Mesodermal cell (in vitro differentiated cells): Measurements from ENCODE around the gene CNKSR3.
A peak's percentile ranks its signal among the peaks of the same experiment; 100 is the strongest.

ENCODE experiments used
- H3K27ac ChIP-seq: 2 replicates; pipeline ENCODE4 v1.7.0; 2013; ENCODE audit warnings: mild to moderate bottlenecking, low read depth, low read length, moderate library complexity; ENCODE audit not compliant: severe bottlenecking
- H3K36me3 ChIP-seq: 2 replicates; pipeline ENCODE4 v1.7.1; 2013; ENCODE audit warnings: mild to moderate bottlenecking, low read length, moderate library complexity; ENCODE audit not compliant: control insufficient read depth, insufficient read depth
- H3K4me1 ChIP-seq: one replicate; pipeline ENCODE4 v1.7.1; 2013; ENCODE audit warnings: mild to moderate bottlenecking, low read length; ENCODE audit not compliant: insufficient read depth, control insufficient read depth, poor library complexity, severe bottlenecking
- H3K4me3 ChIP-seq: 2 replicates; pipeline ENCODE4 v1.7.0; 2013; ENCODE audit warnings: low read length, control low read depth, mild to moderate bottlenecking; ENCODE audit not compliant: insufficient read depth, poor library complexity, severe bottlenecking; ENCODE audit errors: extremely low read depth
- H3K9me3 ChIP-seq: 2 replicates; pipeline ENCODE4 v1.7.1; 2013; ENCODE audit warnings: mild to moderate bottlenecking, low read length, moderate library complexity; ENCODE audit not compliant: control insufficient read depth
- WGBS, 2 experiments: methylation state at CpG; one replicate each; pipeline ENCODE4 v1.1.5; 2013; ENCODE audit warnings: missing lambda C conversion rate in 2 of 2; ENCODE audit not compliant: insufficient coverage in 2 of 2; 5-methylcytosine and 5-hydroxymethylcytosine counted together

Gene CNKSR3

DNA sequence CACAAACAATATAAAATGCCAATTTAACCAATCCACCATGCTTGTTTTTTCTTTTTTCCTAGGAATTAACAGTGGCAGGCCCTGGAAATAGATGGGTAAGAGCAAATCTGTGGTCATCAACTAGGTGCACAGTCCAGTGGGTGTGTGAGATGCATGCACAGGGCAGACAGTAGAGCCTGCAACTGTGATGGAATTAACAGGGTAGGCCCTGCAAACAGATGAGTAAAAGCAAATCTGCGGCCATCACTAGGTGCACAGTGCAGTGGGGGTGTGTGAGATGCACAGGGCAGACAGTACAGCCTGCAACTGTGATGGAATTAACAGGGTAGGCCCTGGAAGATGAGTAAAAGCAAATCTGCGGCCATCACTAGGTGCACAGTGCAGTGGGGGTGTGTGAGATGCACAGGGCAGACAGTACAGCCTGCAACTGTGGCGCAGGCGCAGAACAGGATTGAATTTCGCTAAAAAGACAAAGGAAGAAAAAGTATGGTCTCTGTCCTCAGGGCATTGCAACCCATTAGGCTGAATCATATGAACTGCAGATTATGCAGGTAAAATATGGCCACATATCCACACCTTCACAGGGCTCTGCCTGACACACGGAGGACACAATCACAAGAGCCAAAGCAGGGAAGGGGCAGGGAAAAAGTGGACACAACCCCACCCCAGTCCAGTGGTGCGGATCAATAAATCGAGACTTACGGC lies 112.8 kb downstream of the CNKSR3 start:
- Histone ChIP-seq H3K9me3 (no peaks in the 10 kb centered on the region), H3K4me3 (no peak overlapping the region), H3K36me3 (peaks cover 10% of the 10 kb centered on the region), H3K27ac (no peak overlapping the region), H3K4me1 (peaks cover 12% of the 10 kb centered on the region)
- WGBS, 2 experiments: 89 to 99% methylated on average over 9 of the region's 9 CpGs

DNA sequence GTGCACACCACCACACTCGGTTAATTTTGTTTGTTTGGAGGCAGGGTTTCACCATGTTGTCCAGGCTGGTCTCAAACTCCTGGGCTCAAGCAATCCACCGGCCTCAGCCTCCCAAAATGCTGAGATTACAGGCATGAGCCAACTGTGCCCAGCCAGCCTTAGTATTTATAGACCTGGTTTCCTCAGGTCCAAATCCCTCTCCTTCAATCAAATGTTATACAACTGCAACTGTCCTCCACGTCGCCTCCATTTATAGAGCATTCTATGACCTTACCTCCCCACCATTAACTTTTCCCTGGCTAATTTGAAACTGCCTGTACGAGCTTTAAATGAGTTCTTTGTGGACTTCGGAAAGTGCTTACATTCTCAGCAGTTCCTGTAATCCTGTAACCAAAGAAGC lies 114.6 kb downstream of the CNKSR3 start:
- WGBS, 2 experiments: 90 to 98% methylated on average over 4 to 5 of the region's 6 CpGs
- Histone ChIP-seq H3K4me3 (no peak overlapping the region), H3K9me3 (no peaks in the 10 kb centered on the region), H3K4me1 (peaks cover 12% of the 10 kb centered on the region), H3K36me3 (peaks cover 3% of the 10 kb centered on the region), H3K27ac (no peak overlapping the region)

DNA sequence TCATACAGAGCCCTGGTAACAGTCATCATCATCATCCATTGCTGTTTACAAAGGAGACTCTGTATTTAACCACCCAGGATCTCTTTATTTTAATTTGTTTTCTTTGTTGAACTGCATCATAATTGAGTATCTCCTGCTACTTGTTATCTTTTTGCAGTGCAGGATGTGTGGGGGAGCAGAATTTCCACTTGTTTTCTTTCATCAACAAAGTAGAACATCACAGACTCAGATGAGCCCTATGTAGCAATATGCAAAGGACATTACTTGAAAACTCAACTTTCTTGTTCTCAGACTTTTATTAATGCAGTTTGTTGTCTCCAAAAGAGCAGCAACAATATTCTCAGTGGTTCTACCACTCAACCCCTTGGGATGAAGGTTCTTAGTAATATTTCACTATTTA lies 115.2 kb downstream of the CNKSR3 start:
- no peaks in the 10 kb centered on the region for H3K9me3 ChIP-seq
- H3K4me3 ChIP-seq: no peak overlapping the region
- H3K27ac ChIP-seq: no peak overlapping the region
- H3K4me1 ChIP-seq: peaks cover 12% of the 10 kb centered on the region
- peaks cover 3% of the 10 kb centered on the region for H3K36me3 ChIP-seq

DNA sequence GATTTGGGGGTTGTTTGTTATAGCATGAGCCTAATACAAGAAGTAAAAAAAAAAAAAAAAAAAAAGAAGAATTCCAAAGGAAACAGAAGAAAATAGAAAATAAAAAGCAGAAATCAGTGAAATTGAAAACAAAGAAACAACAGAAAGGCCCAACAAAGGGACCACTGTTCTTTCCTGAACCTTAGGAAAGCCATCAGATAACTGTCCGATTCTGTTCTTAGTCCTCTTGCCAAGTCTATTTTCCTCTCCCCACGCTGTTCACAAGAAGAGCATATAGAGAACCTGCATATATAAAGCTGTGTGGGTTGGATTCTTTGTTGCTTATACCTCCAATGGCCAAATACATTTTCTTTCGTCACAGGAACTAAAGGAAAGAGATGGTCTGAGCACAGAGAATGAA lies 115.9 kb downstream of the CNKSR3 start:
- H3K9me3 ChIP-seq: no peaks in the 10 kb centered on the region
- H3K27ac ChIP-seq: no peak overlapping the region
- no peak overlapping the region for H3K4me3 ChIP-seq
- peaks cover 7% of the 10 kb centered on the region for H3K4me1 ChIP-seq
- 93 to 100% methylated on average over 1 to 2 of the region's 3 CpGs for WGBS, 2 experiments
- H3K36me3 ChIP-seq: peaks cover 3% of the 10 kb centered on the region

DNA sequence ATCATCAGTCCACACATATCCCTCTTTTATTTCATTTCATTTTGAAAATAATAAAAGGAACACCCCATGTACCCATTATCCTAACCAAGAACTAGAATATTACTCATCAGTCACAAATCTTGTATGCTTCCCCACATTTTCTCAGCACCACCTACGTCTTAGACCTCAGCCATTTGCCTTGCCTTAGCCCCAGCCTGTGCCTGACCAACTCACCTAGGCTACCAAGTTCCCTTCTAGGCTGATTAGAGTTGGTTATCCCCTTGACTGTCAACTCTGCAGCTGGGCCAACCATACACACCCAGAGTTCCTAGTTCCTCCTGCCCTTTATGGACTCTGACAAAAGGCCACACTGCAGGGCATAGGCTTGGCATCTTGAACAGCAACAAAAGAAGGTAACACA lies 120.5 kb downstream of the CNKSR3 start:
- Histone ChIP-seq H3K4me1 (peaks cover 8% of the 10 kb centered on the region), H3K9me3 (peaks cover 9% of the 10 kb centered on the region), H3K36me3 (no peaks in the 10 kb centered on the region), H3K4me3 (no peak overlapping the region), H3K27ac (no peak overlapping the region)
- WGBS, 2 experiments: 89 to 91% methylated on average over 1 of the region's 1 CpG

DNA sequence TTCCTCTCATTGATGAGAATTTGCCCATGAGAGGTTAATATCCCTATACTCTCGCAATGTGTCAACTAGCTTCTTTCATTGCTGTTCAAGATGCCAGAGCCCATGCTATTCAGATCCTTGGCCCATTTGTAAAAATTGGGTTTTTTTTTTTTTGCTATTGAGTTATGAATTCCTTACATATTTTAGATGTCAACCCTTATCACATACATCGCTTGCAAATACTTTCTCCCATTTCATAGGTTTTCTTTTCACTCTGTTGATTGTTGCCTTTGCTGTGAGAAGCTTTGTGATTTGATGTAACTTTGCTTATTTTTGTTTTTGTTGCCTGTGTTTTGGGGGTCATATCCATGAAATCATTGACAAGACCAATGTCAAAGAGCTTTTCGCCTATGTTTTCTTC lies 121.7 kb downstream of the CNKSR3 start:
- Histone ChIP-seq H3K9me3 (peaks cover 9% of the 10 kb centered on the region), H3K27ac (no peak overlapping the region), H3K4me3 (no peak overlapping the region), H3K4me1 (peaks cover 8% of the 10 kb centered on the region), H3K36me3 (no peaks in the 10 kb centered on the region)
- 100% methylated on average over 1 of the region's 3 CpGs; no CpG with 5 or more reads in 1 of the 2 experiments for WGBS, 2 experiments

DNA sequence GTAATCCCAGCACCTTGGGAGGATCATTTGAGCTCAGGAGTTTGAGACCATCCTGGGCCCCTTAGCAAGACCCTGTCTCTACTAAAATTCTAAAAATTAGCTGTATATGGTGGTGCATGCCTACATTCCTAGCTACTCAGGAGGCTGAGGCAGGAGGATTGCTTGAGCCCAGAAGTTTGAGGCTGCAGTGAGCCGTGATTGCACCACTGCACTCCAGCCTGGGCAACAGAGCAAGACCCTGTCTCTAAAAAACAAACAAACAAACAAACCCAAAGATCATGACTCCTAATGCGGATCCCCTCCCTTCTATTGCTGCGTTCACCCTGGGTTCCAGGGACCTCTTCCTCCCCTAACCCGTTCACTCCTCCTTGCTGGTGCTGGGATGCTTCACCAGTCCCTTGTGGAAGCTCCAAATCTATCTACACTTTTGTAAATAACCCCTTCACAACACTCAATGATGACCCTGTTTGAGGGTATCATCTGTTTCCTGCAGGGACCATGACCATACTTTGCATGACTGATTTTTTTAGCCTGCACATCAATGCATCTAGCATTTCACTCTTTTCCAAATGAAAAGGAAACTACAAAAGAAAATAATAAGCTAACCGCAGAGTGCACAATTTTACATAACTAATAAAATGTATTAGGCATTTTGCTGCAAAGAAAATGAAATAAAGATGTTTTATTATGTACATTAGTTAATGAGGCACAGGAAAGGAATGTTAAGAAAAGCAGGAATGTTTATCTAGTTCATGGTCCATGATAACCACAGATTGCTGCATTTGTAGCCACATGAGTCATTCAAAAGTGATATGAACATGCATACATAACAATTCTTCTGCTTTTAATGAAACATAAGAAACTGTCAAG lies 123.4 kb downstream of the CNKSR3 start:
- H3K9me3 ChIP-seq: peaks cover 9% of the 10 kb centered on the region
- no peaks in the 10 kb centered on the region for H3K36me3 ChIP-seq
- peaks cover 8% of the 10 kb centered on the region for H3K4me1 ChIP-seq
- H3K4me3 ChIP-seq: no peak overlapping the region
- 82 to 83% methylated on average over 3 to 4 of the region's 5 CpGs for WGBS, 2 experiments
- peak overlapping the region; percentile 79 for H3K27ac ChIP-seq

DNA sequence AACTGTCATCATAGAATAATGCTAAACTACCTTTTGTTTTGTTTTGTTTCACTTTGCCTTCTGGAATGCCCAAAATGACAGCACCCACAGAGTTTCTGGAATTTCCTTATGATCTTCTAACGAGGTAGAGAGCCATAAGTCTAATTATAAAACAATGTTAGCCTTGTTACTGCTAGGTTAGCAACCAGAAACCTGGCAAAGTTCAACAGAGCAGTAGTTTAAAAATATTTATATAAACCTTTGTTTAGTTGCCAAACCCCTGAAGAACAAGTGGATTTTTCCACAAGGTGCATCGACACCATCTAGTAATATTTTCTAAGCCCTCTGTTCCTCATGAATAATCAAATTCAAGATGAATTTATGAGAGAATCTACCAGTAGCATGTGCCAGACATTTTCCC lies 126.3 kb downstream of the CNKSR3 start:
- Histone ChIP-seq H3K4me1 (peaks cover 8% of the 10 kb centered on the region), H3K36me3 (no peaks in the 10 kb centered on the region), H3K9me3 (peaks cover 8% of the 10 kb centered on the region), H3K27ac (no peak overlapping the region), H3K4me3 (no peak overlapping the region)
- WGBS, 2 experiments: 100% methylated on average over 1 of the region's 2 CpGs; no CpG with 5 or more reads in 1 of the 2 experiments

DNA sequence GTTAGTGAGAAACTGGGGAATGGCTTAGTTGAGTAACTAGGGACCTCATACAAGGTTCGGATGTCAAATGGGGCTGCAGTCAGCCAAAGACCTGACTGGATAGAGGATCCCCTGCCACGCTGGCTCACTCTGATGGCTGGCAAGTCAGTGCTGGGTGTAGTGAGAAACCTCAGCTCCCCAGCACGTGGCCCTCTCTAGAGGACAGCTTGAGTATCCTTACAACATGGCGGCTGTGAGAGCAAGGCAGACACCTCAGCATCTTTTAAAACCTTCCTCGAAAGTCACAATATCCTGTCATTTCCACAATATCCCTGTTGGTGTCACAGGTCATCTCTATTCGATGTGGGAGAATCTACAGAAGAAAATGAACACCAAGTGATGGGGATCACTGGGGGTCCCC lies 127.2 kb downstream of the CNKSR3 start:
- H3K4me1 ChIP-seq: peaks cover 8% of the 10 kb centered on the region
- H3K4me3 ChIP-seq: no peak overlapping the region
- no peaks in the 10 kb centered on the region for H3K9me3 ChIP-seq
- H3K27ac ChIP-seq: no peak overlapping the region
- no peaks in the 10 kb centered on the region for H3K36me3 ChIP-seq
- WGBS, 2 experiments: 91 to 92% methylated on average over 4 to 6 of the region's 6 CpGs

DNA sequence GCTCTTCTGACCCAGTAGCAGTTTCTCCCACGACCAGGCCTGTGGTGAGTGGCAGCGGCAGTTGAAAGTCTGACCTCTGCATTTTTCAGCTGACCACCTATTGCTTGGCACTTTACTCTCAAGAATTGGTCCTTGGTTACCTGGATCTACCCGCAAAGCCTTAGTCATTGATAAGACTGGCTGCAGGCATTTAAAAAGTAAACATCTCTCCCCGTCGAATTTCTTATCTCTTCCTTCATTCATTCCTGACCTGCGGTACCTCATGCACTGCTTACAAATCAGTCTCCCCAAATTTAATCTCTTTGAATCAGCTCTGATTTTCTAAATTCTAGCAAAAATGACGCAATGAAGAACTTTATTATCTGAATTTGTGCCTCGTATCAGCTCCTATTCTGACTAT lies 127.7 kb downstream of the CNKSR3 start:
- H3K4me3 ChIP-seq: no peak overlapping the region
- no peak overlapping the region for H3K27ac ChIP-seq
- WGBS, 2 experiments: 85 to 93% methylated on average over 8 of the region's 8 CpGs
- no peaks in the 10 kb centered on the region for H3K9me3 ChIP-seq
- H3K36me3 ChIP-seq: no peaks in the 10 kb centered on the region
- peaks cover 10% of the 10 kb centered on the region for H3K4me1 ChIP-seq

DNA sequence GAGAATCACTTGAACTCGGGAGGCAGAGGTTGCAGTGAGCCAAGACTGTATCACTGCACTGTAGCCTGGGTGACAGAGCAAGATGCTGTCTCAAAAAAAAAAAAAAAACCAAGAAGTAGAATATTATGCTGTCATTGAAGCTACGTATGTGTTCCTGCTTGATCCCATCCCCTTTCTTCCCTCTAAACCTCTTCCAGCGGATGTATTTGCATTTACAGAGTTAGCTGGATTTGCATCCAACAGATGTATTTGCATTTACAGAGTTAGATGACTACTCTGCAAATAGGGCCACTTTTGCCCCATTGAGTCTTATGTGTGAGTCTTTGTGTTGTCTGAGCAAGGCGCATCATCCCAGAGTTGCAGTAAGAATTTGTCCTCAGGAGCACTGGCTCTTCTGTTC lies 128.9 kb downstream of the CNKSR3 start:
- H3K4me3 ChIP-seq: no peak overlapping the region
- no peaks in the 10 kb centered on the region for H3K36me3 ChIP-seq
- WGBS, 2 experiments: 92 to 93% methylated on average over 3 of the region's 4 CpGs

More for the DNA sequence above, 128.9 kb downstream of the CNKSR3 start:
- H3K4me1 ChIP-seq: peaks cover 4% of the 10 kb centered on the region
- H3K27ac ChIP-seq: no peak overlapping the region
- no peaks in the 10 kb centered on the region for H3K9me3 ChIP-seq
